Measurements from ENCODE around the gene ATP8A2.

GRCh38 chr13:25709088-25709487, 337.3 kb downstream of the ATP8A2 start:
- TF ChIP-seq POLR2AphosphoS5 (IDR thresholded peaks at IDR 0.05; ENCODE audit: borderline replicate concordance, low read depth, low read length) (no peak), EZH2 (IDR thresholded peaks at IDR 0.05) (no peak)
